Parietal lobe (tissue), 1 donor: Measurements from ENCODE around the gene ZMYM3. TPM values are rescaled to one million over a fixed set of nuclear protein-coding genes. Genes with fewer than 3 reads are reported as not detected.

Experiments
- total RNA-seq: library from RNA; depleted of rRNA; stranded (reverse); fragments of >200 nt; gene quantifications from one replicate; pipeline ENCODE4 v1.2.3, GENCODE V29; 2014

Gene ZMYM3
- 35.4 TPM for total RNA-seq

GRCh38 chrX:71254092-71254963 is at the start of gene ZMYM3:
Gene ZMYM3, minus strand, starts transcription at chrX:71254140. Its CDS starts 885 bp downstream, at chrX:71253255.

GRCh38 chrX:71301195-71301924 is 47.4 kb upstream of the ZMYM3 start, which contains the start of gene ITGB1BP2:
Gene ITGB1BP2, plus strand, starts transcription at chrX:71301750. Its CDS starts 57 bp downstream, at chrX:71301807.

DNA sequence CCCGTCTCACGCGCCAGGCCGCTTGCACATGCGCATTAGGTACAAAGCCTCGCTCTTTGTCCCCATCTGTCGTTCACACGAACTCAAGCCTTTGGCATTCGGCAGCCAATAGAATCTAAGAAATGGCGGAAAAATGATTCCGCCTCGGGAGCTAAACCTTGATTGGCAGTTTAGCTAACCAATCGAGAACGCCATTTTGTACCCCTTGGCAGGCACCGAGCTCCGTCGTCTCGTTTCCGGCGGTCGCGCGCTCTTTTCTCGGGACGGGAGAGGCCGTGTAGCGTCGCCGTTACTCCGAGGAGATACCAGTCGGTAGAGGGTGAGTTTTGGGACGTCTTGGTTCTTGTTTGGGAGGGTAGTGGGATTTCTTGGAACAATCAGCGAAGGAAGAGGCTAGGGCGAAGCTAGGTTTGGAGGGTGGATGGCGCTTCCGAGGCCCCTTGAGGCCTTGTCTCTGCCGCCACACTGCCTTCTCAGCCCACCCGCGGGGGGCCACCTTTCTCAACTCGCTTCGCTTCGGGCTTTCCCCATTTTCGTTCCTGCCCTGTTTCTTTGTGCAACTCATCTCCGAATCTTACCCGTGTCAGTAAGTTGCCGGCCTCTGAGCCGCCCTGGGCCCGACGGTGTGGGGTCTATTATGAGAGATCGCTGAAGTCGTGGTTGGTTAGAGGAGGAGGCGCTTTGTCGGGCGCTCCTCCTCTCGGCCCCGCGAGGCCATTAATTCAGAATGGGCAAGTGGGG is 29.6 kb upstream of the ZMYM3 start, which contains the start of gene NONO:
TSS of gene NONO (plus strand) at position 233 of the 741 bp plus-strand sequence. CDS start 7,003 bp downstream, outside the sequence.

DNA sequence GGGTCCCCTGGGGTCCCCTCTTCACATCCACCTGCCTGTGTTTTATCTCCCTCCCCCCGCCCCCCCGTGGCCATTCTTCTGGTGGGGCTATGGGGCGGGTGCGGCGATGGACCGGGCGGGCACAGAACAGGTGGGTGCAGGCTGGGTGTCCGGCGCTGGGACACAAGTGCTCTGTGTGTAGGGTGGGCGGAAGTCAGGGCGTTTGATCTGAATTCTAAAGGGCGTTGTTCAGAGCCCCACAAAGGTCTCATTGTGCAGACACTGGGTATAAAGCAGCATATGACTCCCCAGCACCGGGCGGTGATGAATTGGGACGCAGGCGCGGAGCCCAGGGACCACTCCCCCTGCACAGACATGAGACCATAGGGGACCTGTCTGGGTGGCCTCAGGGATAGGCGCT is 31.0 kb downstream of the ZMYM3 start, which contains the start of gene GJB1:
TSS of gene GJB1 (plus strand) at position 296 of the 400 bp plus-strand sequence. CDS start 484 bp downstream, outside the sequence.

Other genes starting within 250 kb of the ZMYM3 start
- 57.9 TPM for gene SNX12, start 185.8 kb downstream of the ZMYM3 start, total RNA-seq
- 3.4 TPM for gene FOXO4, start 158.3 kb downstream of the ZMYM3 start, total RNA-seq
- gene CXorf65, start 147.4 kb downstream of the ZMYM3 start, total RNA-seq: not detected
- gene IL2RG, start 142.6 kb downstream of the ZMYM3 start, total RNA-seq: 0.63 TPM
- 46.0 TPM for gene MED12, start 135.5 kb downstream of the ZMYM3 start, total RNA-seq
- gene NLGN3, start 109.3 kb downstream of the ZMYM3 start, total RNA-seq: 29.1 TPM
- not detected for gene GJB1, start 30.9 kb downstream of the ZMYM3 start, total RNA-seq
- gene NONO, start 29.5 kb upstream of the ZMYM3 start, total RNA-seq: 372 TPM
- gene ITGB1BP2, start 47.6 kb upstream of the ZMYM3 start, total RNA-seq: 6.6 TPM
- gene TAF1, start 112.2 kb upstream of the ZMYM3 start, total RNA-seq: 111 TPM